GM19035 (cell line): ENCODE measurements around the gene GPC5.

Experiments
- ATAC-seq: cut with Tn5 transposase; IDR thresholded peaks from one replicate; pipeline ENCODE4 v1.9.1; 2021; ENCODE audit not compliant: unreplicated experiment

Gene GPC5

DNA sequence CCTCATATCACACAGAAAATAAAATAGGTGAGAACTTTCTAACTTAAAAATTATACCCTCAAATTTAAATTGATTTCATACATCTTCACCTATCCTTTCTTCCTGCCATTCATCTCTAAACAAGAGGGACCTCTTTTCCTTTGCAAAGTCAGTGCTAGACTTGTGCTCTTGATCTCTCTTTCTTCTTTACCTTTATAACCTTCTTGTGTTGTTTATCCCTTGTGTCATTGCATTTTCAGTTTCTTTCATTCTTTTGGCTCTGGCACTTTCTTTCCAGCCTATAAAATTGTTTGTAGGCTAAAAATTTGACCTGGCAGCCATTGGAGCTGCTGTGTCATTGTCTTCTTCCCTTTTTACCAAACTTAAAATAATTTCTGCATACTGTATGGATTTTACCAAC lies 190.1 kb downstream of the GPC5 start:
- no peak for ATAC-seq

DNA sequence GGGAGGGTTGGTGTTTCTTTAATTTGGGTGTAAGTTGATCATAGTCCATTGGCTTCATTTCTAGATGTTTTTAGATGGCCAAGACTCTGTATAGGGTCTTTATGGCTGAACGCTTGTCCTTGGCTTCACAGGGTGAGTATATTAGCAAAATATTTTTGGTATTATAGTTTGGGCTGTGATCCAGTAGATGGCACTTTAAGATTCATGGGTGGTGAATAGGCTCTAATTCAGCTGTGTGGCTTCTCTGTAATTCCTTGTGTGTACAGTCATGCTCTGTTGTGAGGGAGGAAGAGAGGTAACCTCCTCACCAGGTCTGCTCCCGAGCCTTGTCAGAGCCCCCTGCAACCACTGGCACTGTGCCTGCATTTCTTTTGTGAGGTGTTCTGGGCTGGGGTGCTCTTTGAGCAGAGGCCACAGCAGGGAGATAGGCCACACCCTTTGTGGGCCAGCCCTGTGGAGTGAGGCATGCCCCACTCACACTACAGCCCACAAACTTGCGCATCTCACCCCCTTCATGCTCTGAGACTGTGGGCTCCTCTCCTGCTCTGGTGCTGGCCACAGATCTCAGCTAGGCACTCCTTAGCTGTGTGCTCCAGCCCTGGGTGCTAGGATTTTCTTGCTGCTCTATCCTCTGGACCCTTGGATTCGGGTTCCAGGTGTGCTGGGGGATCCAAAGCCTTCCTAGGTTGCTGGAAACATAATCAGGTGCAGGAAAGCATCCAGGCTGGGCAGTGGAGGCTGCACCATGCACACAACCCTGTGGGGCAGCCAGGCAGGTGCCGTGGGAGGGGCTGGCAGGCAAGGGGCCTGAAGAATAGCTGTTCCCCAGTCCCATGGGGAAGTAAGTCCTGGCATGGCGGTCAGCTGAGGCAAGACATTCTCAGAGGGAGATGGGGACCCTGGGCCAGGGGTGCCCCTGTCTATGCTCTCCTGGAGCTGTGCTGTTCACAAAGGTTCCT lies 193.9 kb downstream of the GPC5 start:
- no peak for ATAC-seq

DNA sequence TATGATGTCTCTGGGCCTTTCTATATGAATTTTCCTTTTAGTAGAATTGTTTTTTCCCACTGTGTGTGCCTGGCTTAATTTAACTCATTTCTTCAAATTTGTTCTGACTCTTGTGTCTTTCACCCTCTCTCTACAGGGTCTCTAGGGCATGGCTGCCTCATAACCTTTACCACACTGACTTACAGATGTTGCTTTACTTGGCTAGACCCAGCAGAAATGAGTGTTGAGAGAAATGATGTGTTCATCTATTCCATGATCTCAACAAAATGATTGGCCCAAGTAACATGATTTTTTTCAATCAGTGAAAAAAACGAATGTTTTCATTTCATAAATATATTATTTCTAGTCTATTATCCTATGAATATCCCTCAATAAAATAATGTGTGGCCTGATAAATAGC lies 195.0 kb downstream of the GPC5 start:
- ATAC-seq: no peak

DNA sequence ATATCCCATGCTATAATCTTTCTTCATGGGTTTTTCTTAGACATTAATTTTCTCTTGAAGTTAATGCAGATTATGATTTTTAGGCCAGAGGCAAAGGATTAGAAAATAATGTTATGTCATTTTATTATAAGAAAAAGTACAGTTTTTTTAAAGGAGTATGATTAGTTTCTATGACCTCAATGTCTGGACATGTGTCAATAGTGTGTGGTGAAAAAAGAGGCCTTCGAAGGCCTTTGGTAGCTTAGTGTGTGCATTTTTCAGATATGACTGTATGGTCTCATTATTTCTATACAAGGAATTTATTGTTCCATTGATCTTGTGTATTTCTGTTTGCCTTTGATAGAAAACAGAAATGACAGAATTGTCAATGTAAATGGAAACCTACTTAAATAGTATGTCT lies 195.6 kb downstream of the GPC5 start:
- ATAC-seq: no peak

DNA sequence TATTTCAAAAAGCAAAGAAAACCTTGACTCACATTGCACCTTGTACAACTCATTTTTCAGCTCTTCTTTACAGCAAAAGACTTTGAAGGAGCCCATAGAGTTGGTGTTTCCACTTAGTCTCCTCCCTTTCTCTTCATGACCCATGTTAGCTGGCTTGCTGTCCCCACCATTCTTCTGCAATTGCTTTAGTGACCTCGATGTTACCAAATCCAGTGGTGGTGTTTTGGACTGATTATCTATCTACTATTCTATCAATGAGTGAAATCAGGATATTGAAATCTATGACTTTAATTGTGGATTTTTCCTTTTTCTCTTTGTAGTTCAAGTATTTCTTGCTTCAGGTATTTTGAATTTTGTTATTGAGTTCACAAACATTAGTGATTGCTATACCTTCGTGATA lies 197.3 kb downstream of the GPC5 start:
- no peak for ATAC-seq

DNA sequence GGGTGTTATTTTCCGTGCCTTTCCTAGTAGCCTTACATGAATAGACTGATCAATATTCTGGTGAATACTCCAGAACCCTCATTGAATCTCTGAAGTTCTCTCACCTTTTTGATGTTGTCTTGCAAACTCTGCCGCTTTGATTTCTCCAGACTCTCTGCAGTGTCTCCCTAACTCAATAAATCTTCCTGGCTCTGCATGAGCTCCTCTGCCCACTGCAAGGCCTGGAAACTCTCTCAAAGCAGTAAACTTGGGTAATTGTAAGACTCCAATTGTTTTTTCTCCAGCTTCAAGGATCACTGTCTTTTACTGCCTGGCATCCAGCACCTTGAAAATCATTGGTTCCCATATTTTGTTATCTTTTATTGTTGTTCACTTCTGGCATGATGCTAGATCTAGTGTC lies 198.4 kb downstream of the GPC5 start:
- no peak for ATAC-seq

DNA sequence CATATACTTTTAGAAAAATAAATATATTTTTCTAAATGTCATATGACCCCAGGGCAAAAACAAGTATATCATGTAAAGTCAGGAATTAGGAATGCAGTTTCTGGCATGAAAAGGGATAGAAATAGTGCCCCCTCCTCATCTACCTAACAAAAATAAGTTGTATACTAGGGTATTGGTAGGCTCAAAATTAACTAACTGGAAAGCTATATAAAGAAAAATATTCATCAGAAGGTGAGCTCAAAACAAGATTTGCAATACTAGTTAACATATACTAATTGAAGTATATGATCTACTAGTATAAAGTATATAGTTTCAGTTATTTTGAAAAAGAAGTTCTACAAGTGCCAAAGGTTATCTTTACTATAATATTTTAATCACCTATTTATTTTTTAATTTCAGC lies 200.2 kb downstream of the GPC5 start:
- ATAC-seq: no peak

DNA sequence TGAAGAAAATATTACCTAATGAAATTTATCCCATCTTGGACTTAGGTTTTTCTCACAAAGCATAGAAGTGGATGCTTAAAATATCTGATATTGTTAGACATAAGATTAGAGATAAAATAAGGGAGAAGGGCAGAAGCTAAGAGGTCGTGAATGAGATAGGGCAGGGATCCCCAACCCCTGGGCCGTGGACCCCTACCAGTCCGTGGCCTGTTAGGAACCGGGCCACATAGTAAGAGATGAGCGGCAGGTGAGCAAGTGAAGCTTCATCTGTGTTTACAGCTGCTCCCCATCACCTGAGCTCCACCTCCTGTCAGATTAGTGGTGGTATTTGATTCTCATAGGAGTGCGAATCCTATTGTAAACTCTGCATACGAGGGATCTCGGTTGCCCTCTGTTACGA lies 202.9 kb downstream of the GPC5 start:
- no peak for ATAC-seq

DNA sequence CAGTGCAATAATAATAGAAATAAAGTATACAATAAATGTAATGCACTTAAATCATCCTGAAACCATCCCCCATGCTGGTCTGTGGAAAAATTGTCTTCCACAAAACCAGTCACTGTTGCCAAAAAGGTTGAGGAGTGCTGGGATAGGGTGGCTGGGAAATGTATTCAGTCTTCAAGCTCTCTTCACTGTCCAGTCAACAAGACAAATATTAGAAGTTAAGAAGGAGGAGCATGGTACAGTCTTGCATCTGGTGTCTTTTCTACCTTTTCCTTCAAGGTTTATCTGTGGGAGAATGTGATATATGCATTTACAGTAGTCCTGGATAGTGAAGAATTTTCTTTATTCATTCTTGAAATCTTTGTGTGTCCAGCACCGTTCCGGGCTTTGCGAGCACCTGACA lies 203.4 kb downstream of the GPC5 start:
- no peak for ATAC-seq

DNA sequence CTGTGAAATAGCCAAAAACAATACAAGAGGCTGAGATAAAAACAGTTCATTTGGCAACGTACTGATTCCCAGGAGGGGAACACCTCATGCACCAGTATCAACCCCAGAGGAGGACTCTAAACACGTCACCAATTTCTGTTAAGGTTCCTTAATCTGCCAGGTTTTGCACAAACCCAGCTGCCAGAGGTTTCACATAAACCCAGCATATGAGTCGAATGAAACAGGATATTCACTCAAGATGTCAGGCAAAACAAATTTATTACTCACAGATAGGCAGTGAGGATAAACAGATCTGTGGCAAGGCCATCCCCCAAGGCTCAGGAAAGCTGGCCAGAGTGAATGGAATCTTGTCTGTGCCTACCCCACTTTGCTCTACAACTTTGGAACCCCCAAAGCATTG lies 210.9 kb downstream of the GPC5 start:
- ATAC-seq: no peak

DNA sequence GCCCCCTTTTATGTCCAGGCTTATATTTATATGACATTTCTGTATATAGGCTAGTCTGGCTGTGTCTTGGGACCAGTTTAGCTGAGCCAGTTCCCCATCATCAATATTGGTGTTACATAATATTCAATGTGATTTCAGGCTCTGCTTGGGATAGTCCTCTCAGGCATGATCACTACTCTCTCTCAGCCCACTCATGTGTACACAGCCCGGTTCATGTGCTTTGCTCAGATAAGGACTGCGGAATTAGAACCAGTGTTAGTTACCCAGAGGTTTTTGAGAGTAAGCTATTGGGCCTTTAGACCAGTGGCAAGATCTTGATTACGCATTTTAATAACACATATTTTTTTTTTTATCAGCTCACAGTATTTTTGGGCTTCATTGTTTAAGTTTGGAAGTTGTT lies 219.9 kb downstream of the GPC5 start:
- no peak for ATAC-seq

DNA sequence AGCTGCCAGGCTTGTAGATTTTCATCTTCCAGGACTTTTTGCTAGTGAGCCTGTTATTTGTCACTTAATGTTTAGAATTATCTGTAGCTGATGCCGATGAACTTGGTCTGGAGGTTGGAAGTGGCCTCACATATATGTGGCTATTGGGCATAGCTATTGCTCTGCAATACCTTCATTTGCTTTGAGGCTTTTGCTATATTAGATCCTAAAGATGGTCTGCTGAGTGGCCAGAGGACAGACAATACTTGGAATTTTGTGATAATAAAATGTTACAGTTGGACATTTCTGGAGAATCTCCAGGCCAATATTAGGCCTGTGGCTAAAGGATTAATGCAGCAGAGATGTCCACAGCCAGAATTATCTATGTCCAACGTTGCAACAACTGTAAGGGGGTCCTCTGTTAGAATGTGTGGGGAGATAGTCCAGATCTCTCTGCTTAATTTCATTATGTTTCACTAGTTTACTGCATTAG lies 222.3 kb downstream of the GPC5 start:
- ATAC-seq: no peak

DNA sequence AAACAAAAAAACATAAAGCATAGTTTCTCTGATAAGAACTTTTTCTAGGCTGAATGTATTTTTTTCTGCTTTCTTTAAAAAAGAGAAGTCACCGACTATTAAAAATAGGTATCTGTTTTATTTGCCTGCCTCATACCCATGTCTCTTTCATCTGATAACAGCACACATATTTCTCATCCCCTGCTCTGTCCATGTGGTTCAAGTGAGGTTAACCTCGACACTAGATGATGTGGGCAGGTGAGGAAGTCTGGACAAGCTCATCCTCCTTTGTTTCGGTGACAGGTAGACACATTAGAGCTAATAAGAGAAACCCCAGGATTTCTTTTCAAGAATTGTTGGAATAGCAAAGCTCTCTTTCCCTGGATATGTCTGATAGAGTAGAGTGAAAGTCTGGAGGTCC lies 222.7 kb downstream of the GPC5 start:
- no peak for ATAC-seq

DNA sequence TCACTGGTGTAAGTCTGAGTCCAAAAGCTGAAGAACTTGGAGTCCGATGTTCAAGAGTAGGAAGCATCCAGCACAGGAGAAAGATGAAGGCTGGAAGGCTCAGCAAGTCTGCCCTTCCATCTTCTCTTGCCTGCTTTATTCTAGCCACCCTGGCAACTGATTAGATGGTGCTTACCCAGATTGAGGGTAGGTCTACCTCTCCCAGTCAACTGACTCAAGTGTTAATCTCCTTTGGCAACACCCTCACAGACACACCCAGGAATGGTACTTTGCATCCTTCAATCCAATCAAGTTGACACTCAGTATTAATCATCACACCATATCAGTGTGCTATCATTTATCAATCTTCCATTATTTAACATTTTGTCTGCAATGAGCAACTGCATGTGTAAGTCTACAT lies 223.5 kb downstream of the GPC5 start:
- no peak for ATAC-seq

DNA sequence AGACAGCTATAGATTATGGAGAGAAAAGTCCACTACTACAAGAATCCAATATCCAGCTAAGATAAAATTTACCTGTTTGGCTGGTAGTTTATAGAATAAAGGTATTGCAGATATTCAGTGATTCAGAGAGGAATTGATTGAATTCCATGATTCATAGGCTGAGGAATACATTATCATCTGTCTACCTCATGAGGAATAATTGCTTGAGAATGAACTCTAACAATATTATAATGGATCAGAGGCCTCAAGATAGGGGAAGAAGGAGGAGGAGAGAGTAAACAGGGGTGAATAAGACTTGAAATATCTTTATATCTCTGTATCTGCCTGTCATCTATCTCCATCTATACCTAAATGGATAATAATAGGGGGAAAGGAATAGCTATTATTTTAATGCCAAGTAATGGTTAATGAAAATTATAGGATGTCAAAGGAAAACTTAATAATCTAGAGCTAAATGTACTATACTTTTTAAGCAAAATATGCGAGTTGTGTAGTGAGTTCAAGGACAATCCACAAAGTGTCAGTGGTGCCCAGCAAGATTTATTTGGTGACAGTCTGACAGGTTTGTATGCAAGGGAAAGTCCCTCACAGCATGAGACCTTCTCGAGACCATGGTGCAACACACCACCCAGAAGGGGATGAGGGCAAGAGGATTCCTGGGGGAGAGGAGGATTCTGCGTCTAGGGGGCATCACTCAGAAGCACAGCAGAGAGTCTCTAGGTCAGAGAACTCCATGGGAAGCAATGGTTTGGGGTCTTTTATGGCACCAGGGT lies 224.5 kb downstream of the GPC5 start:
- ATAC-seq: no peak

DNA sequence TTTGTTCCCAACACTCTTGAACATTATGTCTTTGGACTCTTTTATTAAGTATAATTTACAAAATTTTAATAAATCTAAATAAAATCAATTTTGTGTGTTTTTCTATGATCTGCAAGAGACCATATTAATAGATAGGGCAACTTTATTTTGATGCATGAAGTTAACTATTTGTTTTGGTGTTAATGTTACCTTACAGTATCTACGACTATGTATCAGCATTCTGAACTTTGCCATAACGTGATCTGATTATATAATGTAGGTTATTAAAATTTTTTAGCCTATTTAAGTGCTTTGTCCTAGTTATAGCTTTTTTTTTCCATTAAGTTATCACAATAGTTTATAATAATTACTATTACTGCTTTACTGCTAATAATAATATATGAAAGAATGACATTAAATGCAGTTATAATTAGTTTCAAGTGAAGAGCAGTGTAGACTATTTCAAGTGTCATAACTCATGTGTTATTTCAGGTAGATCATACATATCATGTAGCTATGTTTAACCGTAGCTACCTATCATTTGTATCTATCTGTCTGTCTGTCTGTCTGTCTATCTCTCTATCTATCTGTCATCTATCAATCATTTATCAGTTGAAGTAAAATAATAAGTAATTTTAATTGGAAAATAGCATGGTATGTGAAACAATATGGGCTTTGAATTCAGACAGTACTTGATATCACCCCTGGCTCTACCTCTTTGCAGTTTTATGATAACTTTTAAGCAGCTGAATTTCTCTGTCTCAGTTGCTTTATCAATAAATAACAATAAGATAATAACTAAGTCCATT lies 229.7 kb downstream of the GPC5 start:
- no peak for ATAC-seq

DNA sequence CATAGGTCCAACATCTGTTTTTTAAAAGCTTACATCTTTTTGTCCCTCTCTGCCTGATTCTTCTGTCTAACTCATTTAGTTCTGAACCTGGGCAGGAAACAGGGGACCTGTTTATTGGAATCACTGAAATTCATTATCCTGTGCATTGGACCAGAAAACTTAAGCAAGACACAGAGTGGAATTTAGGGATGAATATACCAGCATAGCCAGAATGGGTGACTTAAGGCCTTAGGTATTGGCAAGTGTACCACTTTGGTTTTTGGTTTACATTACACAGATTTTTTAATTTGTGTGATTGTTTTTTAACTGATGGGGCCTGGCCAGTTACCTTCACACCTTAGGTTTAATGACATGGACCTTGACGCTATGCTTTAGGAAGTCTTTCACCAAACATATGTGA lies 232.5 kb downstream of the GPC5 start:
- no peak for ATAC-seq

DNA sequence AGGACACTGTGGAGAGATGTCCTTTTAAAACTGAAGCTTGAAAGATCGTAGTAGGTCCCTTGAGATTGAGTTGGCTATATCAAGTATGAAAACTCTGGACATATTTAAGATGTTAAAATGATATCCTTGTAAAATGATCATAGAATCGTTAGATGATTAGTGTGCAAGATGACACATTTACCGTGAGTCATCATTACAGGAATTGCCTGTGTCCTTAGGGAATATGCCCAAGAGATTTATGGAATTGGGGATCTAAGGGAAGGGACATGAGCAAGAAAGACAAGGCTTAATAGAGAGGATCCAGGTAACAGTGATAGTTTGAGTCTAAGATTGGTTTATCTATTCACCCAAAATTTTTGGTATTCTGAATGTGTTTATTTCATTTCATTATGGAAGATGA lies 233.7 kb downstream of the GPC5 start:
- no peak for ATAC-seq

DNA sequence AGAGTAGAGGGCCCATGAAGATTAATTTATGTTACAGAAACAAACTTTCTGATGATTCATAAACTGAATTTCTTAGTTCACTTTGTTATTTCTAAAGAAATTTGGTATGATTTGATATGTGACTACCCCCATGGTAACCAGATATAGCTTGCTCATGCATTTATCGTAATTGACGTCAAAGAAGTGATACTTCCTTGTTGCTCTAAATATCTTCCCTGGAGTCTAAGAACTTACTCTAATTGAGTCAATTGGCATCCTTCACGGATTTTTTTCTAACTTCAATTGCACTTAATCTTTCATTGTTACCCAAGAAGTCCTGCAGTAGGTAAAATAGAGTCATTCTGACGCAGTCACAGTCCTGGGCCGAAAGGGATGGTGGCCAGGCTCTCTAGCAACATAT lies 240.9 kb downstream of the GPC5 start:
- ATAC-seq: no peak

DNA sequence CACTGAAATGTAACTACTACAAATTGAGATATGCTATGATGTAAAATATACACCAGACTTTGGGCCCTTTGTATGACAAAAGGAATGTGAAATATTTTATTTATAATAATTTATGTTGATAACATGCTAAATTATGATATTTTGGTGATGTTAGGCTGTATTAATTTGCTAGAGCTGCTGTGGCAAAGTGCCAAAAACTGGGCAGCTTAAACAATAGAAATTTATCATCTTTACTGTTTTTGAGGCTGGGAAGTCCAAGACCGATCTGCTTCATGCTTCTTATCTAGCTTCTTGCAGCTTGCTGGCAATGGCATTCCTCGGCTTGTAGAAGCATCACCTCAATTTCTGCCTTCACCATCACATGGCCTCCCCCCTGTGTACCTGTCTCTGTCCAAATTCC lies 245.0 kb downstream of the GPC5 start:
- no peak for ATAC-seq

DNA sequence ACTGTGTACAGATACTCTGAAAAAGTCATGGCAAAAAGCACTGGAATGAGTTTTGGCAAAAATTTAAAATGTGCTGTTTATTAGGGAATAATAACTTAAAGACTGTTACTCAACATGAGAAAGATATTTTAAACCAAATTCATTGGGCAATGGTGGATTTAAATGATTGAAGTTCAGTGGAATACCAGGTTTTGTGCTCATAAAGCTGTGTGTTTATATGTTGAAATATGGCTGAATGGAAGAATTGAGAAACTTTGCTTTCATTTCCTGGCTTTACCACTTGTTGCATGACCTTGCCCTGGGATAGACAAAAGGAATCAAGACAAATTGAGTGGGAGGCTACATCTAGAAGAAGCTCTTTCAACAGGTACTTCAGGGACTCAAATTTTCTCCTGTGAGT lies 246.4 kb downstream of the GPC5 start:
- no peak for ATAC-seq
